ENCODE measurements around the gene STKLD1.
A peak's percentile ranks its signal among the peaks of the same experiment; 100 is the strongest.
"Not testable (repeated sequence)": the region's sequence is repeated elsewhere in the genome, so short reads cannot be mapped to it uniquely, and the experiment has no call there.

Gene STKLD1

GRCh38 chr9:133389025-133389557, 12.9 kb downstream of the STKLD1 start:
- no peak for DNase-seq

- DNase-seq, result no peak
These were observed 13.4 kb downstream of the STKLD1 start for GRCh38 chr9:133389562-133389961.

- DNase-seq, result no peak
These were observed 14.5 kb downstream of the STKLD1 start for GRCh38 chr9:133390713-133391112.

GRCh38 chr9:133391449-133391848, 15.3 kb downstream of the STKLD1 start:
- DNase-seq, result not testable (repeated sequence)

GRCh38 chr9:133392308-133392707, 16.1 kb downstream of the STKLD1 start:
- DNase-seq, result not testable (repeated sequence)

GRCh38 chr9:133393399-133393798, 17.2 kb downstream of the STKLD1 start:
- no peak for DNase-seq

- no peak for DNase-seq
These were observed 18.6 kb downstream of the STKLD1 start for GRCh38 chr9:133394687-133395271.

- DNase-seq, result no peak
These were observed 20.8 kb downstream of the STKLD1 start for GRCh38 chr9:133396952-133397351.

- DNase-seq, result no peak
These were observed 21.2 kb downstream of the STKLD1 start for GRCh38 chr9:133397370-133397769.

GRCh38 chr9:133397895-133398294, 21.7 kb downstream of the STKLD1 start:
- DNase-seq, result no peak

GRCh38 chr9:133400292-133400691, 24.1 kb downstream of the STKLD1 start:
- DNase-seq, result no peak

- DNase-seq, result no peak
These were observed 25.4 kb downstream of the STKLD1 start for GRCh38 chr9:133401588-133401987.

GRCh38 chr9:133402689-133403088, 26.5 kb downstream of the STKLD1 start:
- DNase-seq, result no peak

GRCh38 chr9:133403766-133404453, 27.7 kb downstream of the STKLD1 start:
- DNase-seq, result peak; percentile 61 to 67

- no peak for DNase-seq
These were observed 28.4 kb downstream of the STKLD1 start for GRCh38 chr9:133404454-133405002.

GRCh38 chr9:133405508-133406438, 29.6 kb downstream of the STKLD1 start:
- DNase-seq, result no peak

- peak; percentile 81 to 82 for DNase-seq
These were observed 30.5 kb downstream of the STKLD1 start for GRCh38 chr9:133406480-133407307.

- DNase-seq, result no peak
These were observed 31.9 kb downstream of the STKLD1 start for GRCh38 chr9:133408042-133408441.

- DNase-seq, result no peak
These were observed 39.0 kb downstream of the STKLD1 start for GRCh38 chr9:133415170-133415569.

GRCh38 chr9:133417541-133418461, 41.6 kb downstream of the STKLD1 start, which contains the start of gene REXO4:
REXO4 (minus strand) TSS chr9:133418010; CDS start chr9:133417844, 166 bp downstream.
- peak; percentile 84 to 87 for DNase-seq

- no peak for DNase-seq
These were observed 42.8 kb downstream of the STKLD1 start for GRCh38 chr9:133419005-133419404.
